ENCODE results near the gene TPSAB1.
"Not testable (repeated sequence)": the region's sequence is repeated elsewhere in the genome, so short reads cannot be mapped to it uniquely, and the experiment has no call there.

TPSAB1 gene

GRCh38 chr16:1223355-1224214, 16.9 kb upstream of the TPSAB1 start:
- DNase-seq (ENCODE audit: low read depth in 2 of 2), result no peak

GRCh38 chr16:1224558-1224957, 15.9 kb upstream of the TPSAB1 start:
- DNase-seq (ENCODE audit: low read depth in 2 of 2), result no peak

GRCh38 chr16:1225051-1225451, 15.5 kb upstream of the TPSAB1 start, which contains the start of gene TPSG1:
TPSG1 (minus strand) TSS chr16:1225268; CDS start chr16:1225252, 16 bp downstream.
- DNase-seq (ENCODE audit: low read depth in 2 of 2), result no peak

DNA sequence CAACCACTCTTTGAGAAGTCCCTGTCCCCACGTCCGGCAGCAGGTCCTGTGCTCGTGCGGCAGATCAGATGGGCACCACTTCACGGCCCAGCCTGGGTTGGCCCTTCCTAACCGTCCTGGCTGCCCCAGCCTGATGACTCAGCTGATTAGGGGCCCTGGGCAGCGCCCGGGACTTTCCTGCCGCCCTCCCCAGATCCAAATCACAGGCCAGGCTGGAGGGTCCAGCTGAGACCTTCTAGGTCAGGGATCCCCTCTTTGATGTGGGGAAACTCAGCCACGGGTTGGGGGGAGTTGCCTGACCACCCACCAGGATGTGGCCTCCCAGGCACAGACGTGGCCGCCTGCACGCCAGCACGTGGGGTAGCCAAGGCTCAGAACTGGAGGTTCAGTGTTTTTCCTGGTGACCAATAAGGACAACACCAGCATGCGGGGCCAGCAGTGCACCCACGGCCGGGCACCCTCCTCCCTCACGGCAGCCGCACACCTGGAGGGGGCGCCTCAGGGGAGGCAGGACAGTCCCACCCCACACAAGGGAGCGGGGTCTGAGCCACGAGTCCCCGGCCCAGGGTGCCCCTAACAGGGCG, 14.7 kb upstream of the TPSAB1 start:
- DNase-seq (ENCODE audit: low read depth in 2 of 2), result not testable (repeated sequence)

DNA sequence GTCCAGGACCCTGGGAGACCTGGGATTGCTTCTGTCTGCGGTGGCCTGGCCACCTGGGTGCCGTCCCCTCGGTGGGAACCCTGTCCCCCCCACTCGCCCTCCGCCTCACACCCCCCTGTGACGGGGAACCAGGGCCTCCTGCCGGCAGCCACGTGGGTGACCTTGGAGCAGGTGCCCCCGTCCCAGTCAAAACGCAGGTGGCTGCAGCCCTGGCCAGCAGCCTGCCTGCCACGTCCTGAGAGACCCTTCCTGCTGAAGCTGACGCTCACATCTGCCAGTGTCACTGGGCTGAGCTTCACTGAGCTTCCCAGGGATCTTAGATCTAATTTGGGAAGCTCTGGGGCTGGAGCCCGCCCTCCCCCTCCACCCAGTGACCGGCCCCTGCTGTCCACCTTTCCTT, 13.8 kb upstream of the TPSAB1 start:
- not testable (repeated sequence) for DNase-seq (ENCODE audit: low read depth in 2 of 2)

DNA sequence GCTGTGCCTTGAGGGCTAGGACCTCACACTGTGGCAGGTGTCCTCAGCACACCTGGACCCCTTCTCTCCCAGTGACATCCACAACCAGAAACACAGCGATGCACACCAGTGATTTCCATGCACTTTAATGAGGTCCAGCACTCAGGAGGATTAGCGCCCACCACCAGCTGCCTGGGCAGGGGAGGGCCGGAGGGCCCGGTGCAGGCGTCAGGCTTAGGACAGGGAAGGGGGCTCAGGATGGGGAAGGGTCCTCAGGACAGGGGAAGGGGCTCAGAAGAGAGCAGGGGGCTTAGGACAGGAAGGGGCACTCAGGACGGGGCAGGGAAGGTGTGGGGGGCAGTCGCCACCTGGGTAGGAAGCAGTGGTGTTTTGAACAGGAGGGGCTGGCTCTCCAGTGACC, 12.3 kb upstream of the TPSAB1 start:
- DNase-seq (ENCODE audit: low read depth in 2 of 2), result not testable (repeated sequence)

GRCh38 chr16:1229476-1229875, 11.0 kb upstream of the TPSAB1 start:
- DNase-seq (ENCODE audit: low read depth in 2 of 2), result not testable (repeated sequence)

- DNase-seq (ENCODE audit: low read depth in 2 of 2), result not testable (repeated sequence)
These were observed 10.4 kb upstream of the TPSAB1 start, which contains the start of gene TPSB2 for GRCh38 chr16:1230084-1230470. TPSB2 (minus strand) TSS chr16:1230184; CDS start chr16:1229951, 233 bp downstream.

DNA sequence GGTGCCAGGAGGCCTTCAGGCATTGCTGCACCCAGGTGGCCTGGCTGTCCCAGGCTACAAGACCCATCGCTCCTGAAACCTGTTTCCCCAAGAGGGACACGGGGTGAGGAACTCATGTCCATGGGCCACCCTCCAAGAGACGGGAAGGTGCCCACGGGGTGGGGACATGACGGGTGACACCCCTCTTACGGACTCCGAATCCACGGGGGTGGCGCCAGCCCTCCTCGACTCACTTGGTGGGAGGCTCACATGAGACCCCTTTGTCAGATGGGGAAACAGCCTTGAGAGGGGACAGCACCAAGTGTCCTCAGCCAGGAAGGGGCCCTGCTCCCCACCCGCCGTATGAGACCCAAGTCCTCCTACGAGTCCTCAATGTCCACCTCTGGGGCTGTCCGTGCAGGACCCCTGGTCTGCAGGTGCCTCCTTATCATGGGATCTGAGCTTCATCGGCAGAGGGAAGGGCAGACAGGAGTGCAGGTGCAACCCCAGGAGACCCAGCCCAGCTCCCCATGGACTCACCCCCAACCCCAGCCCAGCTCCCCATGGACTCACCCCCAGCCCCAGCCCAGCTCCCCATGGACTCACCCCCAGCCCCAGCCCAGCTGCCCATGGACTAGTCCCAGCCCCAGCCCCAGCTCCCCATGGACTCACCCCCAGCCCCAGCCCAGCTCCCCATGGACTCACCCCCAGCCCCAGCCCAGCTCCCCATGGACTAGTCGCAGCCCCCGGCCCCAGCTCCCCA, 9.9 kb upstream of the TPSAB1 start:
- not testable (repeated sequence) for DNase-seq (ENCODE audit: low read depth in 2 of 2)

- not testable (repeated sequence) for DNase-seq (ENCODE audit: low read depth in 2 of 2)
These were observed 9.2 kb upstream of the TPSAB1 start for GRCh38 chr16:1231301-1231700.

- DNase-seq (ENCODE audit: low read depth in 2 of 2), result not testable (repeated sequence)
These were observed 8.3 kb upstream of the TPSAB1 start for GRCh38 chr16:1232049-1232748.

GRCh38 chr16:1236659-1237058, 3.8 kb upstream of the TPSAB1 start:
- not testable (repeated sequence) for DNase-seq (ENCODE audit: low read depth in 2 of 2)

DNA sequence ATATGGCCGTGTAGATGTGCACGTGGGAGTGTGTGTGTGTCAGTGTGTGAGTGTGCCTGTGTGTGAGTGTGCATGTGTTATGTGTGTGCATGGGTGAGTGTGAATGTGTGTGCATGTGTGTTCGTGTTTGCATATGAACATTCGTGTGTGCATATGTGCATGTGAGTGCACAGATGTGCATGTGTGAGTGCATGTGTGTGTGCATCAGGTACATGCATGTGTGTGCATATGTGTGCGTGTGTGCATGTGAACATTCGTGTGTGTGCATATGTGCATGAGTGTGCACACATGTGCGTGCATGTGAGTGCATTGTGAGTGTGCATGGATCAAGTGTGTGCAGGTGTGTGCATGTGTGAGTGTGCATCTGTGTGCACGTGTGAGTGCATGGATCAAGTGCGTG, 2.5 kb upstream of the TPSAB1 start:
- no peak for DNase-seq (ENCODE audit: low read depth in 2 of 2)

DNA sequence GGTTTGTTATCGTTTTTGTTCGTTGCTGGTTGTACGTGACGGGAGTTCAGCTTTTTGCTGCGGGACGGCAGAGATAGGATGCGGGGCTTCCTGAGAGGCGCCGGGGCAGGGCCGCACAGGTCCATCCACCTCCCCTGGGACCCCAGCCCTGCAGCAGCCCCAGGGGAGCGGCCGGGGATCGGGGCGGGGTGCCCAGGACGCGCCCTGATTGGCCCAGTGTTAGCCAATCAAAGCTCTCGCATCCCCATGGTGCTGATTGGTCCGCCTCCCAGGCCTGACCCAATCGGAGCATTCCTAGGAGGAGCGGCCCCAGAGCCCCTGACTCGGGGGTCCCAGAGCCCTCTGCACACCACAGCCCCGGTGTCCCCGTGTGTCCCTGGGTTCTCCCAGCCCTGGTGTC, 1.6 kb upstream of the TPSAB1 start:
- not testable (repeated sequence) for DNase-seq (ENCODE audit: low read depth in 2 of 2)

DNA sequence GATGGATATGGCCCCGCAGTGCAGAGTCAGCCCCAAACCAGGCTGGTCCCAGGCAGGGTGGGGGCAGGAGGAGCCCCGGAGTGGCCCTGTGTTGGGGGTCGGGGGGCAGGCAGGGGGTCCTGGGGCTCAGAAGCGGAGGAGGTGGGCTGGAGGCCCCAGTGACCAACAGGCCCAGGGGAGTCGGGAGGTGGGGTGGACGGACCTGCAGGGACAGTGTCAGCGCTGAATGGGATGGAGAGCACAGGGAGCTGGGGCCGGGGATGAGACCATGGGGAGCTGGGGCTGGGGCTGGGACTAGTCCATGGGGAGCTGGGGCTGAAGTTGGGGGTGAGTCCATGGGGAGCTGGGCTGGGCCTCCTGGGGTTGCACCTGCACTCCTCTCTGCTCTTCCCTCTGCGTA, 930 bp upstream of the TPSAB1 start:
- not testable (repeated sequence) for DNase-seq (ENCODE audit: low read depth in 2 of 2)

GRCh38 chr16:1241081-1241480, 576 bp downstream of the TPSAB1 start:
- not testable (repeated sequence) for DNase-seq (ENCODE audit: low read depth in 2 of 2)

- not testable (repeated sequence) for DNase-seq (ENCODE audit: low read depth in 2 of 2)
These were observed 2.9 kb downstream of the TPSAB1 start for GRCh38 chr16:1243363-1243762.

GRCh38 chr16:1243907-1244850, 3.7 kb downstream of the TPSAB1 start:
- not testable (repeated sequence) for DNase-seq (ENCODE audit: low read depth in 2 of 2)

- DNase-seq (ENCODE audit: low read depth in 2 of 2), result no peak
These were observed 4.4 kb downstream of the TPSAB1 start for GRCh38 chr16:1244881-1245280.

GRCh38 chr16:1245452-1246020, 5.0 kb downstream of the TPSAB1 start:
- no peak for DNase-seq (ENCODE audit: low read depth in 2 of 2)
